Stimulated activated CD4-positive, alpha-beta T cell treated with anti-CD3 and anti-CD28 coated beads, Interleukin-12 subunit alpha, Interleukin-12 subunit beta, amount 100 ng/mL, for 48 hours (primary cell): ENCODE measurements around the gene RIC3.
A peak's percentile ranks its signal among the peaks of the same experiment; 100 is the strongest.

ENCODE experiments used
- DNase-seq, 3 donors: peaks; one replicate each; pipeline ENCODE4 v3.0.0-alpha.2; 2020; ENCODE audit warnings: low read depth in 2 of 3, low spot score in 1 of 3

Gene RIC3

GRCh38 chr11:8090756-8091155 lies 78.1 kb downstream of the RIC3 start:
- DNase-seq, result peak in 2 of 3 donors; percentile 21 to 37

- DNase-seq, result no peak
These were observed 78.9 kb downstream of the RIC3 start for GRCh38 chr11:8089791-8090510.

GRCh38 chr11:8087756-8088155 lies 81.1 kb downstream of the RIC3 start:
- no peak for DNase-seq

- DNase-seq, result no peak
These were observed 81.6 kb downstream of the RIC3 start for GRCh38 chr11:8087185-8087584.

- no peak for DNase-seq
These were observed 82.3 kb downstream of the RIC3 start for GRCh38 chr11:8086571-8086970.

GRCh38 chr11:8086001-8086479 lies 82.8 kb downstream of the RIC3 start:
- DNase-seq, result no peak

- DNase-seq, result no peak
These were observed 83.7 kb downstream of the RIC3 start for GRCh38 chr11:8085011-8085645.

- DNase-seq, result no peak
These were observed 84.5 kb downstream of the RIC3 start for GRCh38 chr11:8084352-8084751.

GRCh38 chr11:8083871-8084281 lies 84.9 kb downstream of the RIC3 start:
- DNase-seq, result no peak

GRCh38 chr11:8083088-8083395 lies 85.8 kb downstream of the RIC3 start:
- no peak for DNase-seq

- DNase-seq, result no peak
These were observed 86.3 kb downstream of the RIC3 start for GRCh38 chr11:8082391-8083087.

- no peak for DNase-seq
These were observed 87.1 kb downstream of the RIC3 start for GRCh38 chr11:8081591-8082250.

- no peak for DNase-seq
These were observed 87.9 kb downstream of the RIC3 start, which contains the start of gene TUB for GRCh38 chr11:8080674-8081590. TUB (plus strand) TSS chr11:8081211; CDS start chr11:8081511, 300 bp downstream.

- no peak for DNase-seq
These were observed 88.7 kb downstream of the RIC3 start for GRCh38 chr11:8080069-8080670.

GRCh38 chr11:8079111-8079675 lies 89.6 kb downstream of the RIC3 start:
- no peak for DNase-seq

GRCh38 chr11:8075119-8075726 lies 93.6 kb downstream of the RIC3 start:
- DNase-seq, result no peak

GRCh38 chr11:8071616-8072581 lies 96.9 kb downstream of the RIC3 start:
- no peak for DNase-seq

- no peak for DNase-seq
These were observed 98.3 kb downstream of the RIC3 start for GRCh38 chr11:8070417-8071115.
